ENCODE measurements around the gene PRICKLE1.

The PRICKLE1 gene

DNA sequence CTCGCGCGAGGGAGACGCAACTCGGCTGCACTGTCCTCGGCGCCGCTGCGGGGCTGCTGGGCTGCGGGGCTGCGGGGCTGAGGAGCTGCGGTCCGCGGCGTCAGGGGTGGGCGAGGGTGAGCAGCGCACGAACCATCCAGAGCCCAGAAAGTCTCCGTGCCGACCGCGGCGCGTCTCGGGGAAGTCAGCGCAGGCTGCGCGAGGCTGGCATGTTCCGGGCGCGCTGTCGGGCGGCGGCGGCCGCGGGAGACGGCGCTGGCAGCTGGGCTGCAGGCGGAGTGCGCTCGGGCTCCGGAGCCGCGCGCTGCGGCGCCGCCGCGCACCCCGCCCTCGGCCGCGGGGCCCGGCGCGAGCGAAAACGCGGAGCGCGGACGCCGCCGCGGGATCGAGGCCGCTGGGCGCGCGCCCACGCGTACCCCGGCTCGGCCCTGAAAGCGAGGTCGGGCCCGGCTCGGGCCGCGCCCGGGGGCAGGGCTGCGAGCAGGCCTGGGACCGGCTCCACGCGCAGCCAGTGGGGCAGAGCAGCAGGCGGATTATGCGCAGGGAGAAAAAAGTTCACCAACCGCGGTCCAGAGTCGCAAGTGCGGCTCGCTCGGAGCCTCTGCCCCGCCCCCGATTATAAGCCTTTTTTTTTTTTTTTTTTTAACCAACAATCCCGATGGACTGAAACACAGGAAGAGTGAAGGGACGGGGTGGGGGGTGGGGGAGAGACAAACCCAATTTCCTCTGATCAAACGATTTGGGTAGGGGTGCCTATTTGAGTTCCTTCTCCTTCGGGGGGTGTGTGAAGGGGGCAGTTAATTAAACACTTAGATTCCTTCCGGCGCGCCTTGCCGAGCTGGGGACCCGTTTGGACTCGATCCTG is at the start of gene PRICKLE1:
TSS of gene PRICKLE1 (minus strand) at position 282 of the 865 bp plus-strand sequence. CDS start 117,230 bp downstream, outside the sequence.
- DNase-seq (ENCODE audit: low spot score) = no peak

DNA sequence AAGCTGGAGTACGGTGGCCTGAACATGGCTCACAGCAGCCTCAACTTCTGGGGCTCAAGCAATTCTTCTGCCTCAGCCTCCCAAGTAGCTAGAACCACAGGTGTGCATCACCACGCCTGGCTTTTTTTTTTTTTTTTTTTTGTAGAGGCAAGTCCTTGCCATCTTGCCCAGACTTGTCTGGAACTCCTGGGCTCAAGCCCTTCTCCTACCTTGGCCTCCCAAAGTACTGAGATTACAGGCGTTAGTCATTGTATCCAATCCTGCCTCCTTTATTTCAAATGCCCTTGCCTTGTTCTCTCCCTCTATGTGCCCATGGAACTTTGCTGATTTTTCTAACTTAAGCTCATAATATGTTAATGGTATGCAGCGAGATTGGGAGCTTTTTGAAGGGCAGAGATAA is 49.2 kb upstream of the PRICKLE1 start:
- DNase-seq (ENCODE audit: low spot score) = no peak

DNA sequence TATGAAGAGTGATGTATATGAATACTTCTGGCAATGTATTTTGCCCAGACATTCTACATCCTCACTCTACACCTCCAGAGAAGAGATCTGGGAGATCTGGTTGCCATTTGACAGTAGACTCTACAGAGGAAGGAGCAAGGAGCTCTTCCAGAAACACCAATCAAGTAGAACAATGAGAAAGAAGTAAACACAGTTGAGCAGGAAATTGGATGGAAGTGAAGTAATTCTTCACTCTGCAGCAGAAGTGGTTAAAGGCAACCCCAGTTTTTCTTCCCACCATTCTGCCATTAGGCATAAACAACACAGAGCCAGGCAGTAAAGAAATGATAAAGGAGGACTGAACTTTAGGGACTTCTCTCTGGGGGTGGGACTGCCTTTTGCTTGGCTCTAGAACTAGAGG is 48.5 kb upstream of the PRICKLE1 start:
- DNase-seq (ENCODE audit: low spot score) = no peak

DNA sequence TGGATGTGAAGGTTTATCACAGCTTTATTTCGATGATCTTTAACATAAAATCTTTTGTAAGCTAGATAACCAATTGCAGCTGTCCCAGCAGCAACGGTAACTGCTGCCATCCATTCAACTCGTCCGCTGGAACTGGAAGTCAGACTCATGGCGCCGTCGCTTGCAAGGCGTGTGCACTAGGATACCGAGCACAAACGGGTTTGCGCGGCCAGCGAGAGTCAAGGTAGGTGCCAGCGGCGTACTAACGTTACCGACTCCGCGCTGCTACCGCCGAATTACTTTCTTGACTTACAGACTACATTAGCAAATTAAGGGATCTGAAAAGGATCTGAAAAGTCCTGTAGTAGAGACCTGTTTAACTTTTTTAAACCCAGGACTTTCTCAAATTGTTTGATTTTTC is 47.4 kb upstream of the PRICKLE1 start:
- DNase-seq (ENCODE audit: low spot score) = no peak

DNA sequence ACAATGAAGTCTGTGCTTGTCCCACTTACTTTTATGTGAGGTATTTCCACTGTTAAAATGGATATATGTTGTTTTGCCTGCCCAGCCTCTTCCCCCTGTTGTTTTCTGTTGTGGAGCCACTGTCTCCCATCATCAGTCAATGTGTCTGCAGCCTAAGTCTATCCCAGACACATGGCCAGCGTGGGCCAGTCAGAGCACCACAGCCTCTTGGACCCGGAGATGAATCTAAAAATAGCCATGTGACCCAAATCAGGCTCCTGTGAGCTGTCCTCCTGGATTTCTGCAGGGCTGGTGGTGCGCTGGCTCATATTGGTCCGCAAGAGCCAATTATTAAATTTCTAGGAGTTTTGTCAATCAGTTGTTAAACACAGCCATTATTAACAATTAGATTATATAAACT is 44.0 kb upstream of the PRICKLE1 start:
- DNase-seq (ENCODE audit: low spot score) = no peak

DNA sequence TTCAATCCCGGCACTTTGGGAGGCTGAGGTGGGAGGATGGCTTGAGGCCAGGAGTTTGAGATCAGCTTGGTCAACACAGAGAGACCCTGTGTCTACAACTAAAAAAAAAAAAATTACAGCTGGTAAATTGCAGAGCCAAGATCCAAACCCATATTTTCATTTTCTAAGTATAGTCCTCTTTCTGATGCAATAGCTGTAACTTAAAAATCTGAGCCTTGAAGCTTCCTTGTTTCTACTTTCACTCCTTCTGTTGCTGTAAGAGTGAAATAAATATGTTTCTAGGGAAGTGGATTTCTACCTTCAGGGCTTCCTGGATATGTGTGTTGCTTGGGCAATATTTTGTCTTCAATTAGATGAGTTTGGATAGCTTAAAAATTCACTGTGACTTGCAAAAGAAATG is 42.0 kb upstream of the PRICKLE1 start:
- DNase-seq (ENCODE audit: low spot score) = no peak

DNA sequence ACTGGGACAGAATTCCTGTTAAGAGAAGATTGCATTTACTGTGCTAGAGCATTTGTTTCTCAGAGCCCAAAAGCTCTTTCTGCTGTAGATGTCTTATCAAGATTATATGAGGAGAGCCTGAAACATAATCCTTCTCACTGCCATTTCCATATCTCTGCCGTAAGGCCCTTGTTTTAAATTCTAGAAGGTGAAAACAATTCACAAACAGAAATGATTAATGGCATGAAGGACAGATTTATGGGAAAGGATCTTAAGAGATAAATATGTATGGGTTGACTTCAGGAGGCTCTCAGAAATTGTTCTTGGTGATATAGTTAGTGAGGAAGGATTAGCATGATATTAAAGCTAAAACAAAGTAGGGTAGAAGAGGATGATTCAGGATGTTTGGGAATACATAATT is 40.8 kb upstream of the PRICKLE1 start:
- DNase-seq (ENCODE audit: low spot score) = no peak

DNA sequence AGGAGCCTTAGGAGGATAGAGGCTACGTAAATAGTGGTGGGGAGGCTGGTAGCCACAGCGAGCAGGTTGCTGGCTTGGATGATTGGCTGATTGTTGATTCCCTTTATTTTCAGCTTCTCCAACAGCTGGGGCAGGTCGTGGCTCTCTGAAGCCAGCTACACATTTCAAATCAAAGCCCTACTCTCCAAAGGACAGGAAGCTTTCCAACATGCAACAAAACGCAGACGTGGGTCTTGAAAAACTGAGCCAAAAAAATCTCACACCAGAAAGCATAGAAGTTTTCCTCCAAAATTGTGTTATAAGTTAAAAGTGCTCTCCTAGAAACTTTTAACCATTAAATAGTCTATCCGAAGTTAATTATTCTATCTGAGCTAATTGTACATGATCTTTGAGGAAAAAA is 37.6 kb upstream of the PRICKLE1 start:
- no peak for DNase-seq (ENCODE audit: low spot score)

DNA sequence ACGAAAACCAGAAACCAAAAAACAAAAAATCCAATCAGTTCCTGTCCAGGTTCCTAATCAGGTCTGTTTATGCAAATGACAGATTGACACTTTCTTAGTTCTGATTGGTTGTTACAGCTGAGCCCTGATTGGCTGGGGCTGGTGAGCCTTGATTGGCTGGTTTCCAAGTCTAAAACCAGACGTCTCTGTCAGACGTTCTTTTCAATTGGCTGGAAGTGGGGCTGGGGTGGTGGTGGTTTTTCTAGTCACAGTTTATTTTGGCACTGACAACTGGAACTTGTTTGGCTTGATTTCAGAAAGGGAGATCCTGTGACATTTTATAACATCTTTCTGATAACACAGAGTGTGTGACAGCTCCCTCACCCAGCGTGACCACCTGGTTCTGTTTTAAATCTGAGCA is 36.1 kb upstream of the PRICKLE1 start:
- no peak for DNase-seq (ENCODE audit: low spot score)

DNA sequence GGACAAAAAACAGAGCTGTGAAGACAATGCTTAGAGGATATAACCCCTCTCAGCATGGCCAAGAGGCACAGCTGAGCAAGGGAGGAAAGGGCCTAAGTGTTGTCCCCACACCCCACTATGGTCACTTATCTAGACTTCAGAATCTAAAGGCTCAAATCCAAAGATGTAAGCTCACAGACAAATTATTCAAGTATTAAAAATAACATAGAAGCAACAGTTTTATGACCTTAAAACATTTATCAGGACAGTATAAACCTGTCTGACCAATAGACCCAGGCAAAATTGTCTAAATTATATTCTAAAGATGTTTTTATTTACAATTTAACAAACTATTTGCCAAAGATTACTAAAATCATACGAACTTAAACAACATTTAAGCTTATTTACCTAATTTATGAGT is 28.1 kb upstream of the PRICKLE1 start:
- no peak for DNase-seq (ENCODE audit: low spot score)

DNA sequence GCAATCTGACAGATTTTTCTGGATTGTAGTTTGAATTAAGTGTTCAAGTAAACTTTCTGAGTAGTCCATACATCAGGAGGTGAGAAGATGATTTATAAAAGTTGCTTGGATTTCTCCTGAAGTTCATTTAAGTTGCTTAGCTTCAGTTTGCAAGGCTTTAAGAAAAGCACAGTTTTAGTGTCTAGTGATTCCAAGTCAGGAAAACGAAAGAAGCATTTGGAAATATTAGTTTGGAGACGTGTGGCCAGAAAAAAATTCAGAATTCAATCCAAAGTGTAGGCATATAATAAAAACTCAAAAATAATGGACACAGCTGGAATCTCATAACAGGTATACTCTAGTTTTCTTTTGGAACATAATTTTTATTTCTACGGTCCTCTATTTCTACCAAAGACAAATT is 25.5 kb upstream of the PRICKLE1 start:
- DNase-seq (ENCODE audit: low spot score) = no peak

DNA sequence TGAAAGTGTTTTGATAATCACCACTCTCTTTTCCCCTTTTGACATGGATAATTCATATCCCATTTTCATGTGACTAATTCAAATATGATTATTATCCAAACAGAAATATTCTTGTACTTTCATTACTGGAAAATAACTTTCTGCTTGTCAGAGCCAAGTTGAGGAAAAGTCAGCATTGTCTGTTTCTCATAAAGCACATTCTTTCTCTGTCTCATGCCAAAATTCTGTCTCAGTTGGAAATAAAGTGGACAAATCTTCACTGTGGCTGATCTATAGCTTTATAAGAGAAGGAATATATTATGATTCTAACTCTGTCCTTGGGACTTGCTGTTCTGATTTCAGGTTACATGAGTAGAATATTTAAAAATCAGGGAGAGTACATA is 22.7 kb upstream of the PRICKLE1 start:
- no peak for DNase-seq (ENCODE audit: low spot score)

DNA sequence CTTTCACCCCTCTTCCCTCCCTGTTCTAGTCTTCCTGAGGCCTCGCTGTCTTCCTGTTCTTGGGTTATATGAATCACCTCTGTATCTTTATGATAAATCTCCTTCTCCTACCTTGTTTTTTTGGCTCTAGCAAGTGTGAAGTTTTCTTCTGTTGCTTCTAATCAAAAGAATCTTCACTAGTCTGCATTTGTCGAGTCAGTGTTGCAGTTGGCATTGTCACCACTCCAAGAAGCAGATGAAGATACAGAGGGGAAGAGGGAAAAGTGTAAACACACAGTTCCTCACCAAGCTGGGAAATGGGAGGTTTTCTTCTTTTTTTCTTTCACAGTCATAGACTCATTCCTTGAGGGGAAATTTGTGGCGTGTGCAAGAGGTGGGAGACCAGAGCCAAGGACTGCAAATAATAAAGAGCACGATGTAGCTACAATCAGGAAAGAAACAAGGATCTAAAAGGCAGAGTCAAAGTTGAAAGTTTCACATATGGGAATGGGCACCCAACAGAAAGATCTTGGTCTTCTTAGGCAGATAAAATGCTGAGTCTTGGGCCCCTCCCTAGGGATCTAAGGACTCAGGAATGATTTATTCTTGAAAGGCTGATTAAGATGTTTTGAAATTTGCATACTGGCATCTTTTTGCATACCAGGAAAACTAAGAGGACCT is 22.2 kb upstream of the PRICKLE1 start:
- no peak for DNase-seq (ENCODE audit: low spot score)

DNA sequence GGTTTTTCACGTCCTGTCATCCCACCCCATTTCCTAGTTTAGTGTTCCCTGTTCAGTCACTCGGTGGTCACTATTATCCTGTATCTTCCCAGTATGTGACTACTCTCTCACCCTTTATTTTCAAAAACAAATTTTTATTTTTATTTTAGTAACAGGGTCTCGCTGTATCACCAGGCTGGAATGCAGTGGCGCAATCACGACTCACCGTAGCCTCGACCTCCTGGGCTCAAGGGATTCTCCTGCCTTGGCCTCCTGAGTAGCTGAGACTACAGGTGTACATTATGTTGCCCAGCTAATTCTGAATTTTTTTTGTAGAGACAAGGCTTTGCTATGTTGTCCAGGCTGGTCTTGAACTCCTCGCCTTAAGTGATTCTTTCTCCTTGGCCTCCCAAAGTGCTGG is 20.1 kb upstream of the PRICKLE1 start:
- no peak for DNase-seq (ENCODE audit: low spot score)

DNA sequence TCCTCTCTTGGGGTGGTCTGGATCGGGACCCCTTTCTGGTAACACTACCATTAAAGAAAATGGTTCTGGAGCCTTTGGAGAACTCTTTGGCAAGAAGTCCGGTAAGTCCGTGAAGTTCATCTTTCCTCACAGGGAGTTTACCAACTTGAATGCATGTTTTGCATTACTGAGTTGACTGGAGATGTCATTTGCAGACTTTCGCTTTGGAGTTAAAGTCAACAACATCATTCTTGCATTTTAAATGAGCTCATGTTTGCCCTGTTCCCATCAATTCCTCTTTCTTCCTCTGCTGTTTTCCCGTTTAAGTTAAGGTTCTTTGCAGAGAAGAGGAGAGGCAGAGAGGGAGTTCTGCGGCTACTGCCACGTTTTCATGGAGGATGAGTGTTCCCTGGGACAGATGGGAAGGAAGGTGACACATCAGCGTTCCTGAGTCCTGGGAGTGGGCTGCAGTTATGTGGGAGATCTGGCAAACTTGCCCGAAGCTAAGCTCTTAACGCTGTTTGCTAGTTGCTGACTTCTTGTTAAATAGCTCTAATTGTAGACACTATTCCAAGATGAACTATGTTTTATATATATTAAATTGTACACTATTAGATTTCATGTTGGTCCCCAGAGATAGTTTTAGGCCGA is 18.8 kb upstream of the PRICKLE1 start:
- DNase-seq (ENCODE audit: low spot score) = no peak

DNA sequence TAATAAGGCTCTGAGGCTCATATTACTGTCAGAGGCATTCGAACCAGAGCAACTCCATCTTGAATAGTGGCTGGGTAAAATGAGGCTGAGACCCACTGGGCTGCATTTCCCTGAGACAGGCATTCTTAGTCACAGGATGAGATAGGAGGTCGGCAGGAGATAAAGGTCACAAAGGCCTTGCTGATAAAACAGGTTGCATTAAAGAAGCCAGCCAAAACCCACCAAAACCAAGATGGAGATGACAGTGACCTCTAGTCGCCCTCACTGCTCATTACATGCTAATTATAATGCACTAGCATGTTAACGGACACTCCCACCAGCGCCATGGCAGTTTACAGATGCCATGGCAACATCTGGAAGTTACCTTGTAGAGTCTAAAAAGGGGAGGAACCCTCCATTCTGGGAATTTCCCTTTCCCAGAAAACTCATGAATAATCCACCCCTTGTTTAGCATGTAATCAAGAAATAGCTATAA is 18.1 kb upstream of the PRICKLE1 start:
- DNase-seq (ENCODE audit: low spot score) = no peak

DNA sequence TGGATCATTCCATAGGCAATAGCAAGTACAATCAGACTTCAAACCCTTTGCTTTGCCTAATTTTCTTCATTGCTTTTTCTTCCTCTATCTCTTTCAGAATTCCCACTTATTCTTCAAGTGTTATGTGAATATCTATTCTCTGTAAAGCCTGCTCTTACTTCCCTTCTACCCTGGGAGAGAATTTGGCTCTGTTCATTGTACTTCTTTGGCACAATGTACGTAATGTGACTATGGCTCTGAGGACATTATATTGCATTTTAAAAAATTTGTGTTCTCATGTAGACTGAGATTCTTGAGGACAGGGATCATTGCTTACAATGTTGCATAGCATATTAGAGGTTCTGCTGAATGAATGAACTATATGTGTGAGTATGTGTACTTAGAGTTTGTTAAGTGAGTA is 16.9 kb upstream of the PRICKLE1 start:
- DNase-seq (ENCODE audit: low spot score) = no peak

DNA sequence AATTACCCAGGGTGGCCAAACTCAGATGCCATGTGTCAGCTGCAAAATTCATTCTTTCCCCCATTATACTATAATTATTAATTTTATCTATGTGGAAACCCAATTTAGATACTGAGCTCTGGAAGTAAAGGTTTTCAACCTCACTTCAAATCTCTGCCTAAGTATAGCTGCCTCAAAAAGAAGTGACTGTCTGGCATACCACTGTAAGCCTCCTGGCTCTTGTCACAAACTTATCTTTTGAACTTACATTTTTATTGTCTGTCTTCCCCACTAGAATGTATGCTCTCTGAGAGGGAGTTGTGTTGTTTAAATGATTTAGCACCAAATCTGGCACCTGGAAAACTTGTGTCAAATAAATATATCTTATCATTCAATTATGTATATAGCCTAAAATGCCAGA is 16.1 kb upstream of the PRICKLE1 start:
- no peak for DNase-seq (ENCODE audit: low spot score)

DNA sequence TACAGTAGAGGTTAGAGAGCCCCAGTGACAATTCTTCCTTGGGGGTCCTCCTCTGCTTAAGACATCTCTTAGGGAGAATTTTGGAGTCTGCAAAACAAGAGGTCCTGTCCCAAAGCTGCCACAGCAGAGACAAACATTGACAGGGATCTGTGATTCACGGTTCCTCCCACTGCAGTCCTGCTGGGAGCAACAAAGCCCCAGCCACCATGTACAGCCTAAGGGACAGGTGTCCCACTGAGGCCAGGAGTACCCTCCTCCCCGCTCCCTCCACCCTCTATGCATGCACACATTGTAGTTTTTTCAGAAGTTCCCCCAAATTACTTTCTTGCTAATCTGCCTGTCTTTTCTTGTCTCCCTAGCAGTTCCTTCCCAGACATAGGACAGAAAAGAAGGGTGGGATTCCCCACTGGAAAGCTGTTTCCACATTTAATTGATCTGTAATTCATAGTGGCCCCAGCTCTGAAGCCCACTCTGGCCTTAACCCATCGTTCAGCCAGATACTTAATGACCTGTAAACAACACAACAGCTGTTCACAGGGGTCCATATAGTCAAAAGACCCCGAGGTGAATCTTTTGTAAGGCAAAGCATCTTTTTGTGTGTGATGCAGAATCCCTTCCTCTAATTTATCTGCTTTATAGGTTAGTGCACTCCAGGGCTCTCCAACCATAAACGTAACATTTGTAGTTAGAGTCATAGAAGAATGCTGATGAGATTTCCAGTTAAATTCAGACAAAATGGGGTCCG is 13.9 kb upstream of the PRICKLE1 start:
- DNase-seq (ENCODE audit: low spot score) = no peak

DNA sequence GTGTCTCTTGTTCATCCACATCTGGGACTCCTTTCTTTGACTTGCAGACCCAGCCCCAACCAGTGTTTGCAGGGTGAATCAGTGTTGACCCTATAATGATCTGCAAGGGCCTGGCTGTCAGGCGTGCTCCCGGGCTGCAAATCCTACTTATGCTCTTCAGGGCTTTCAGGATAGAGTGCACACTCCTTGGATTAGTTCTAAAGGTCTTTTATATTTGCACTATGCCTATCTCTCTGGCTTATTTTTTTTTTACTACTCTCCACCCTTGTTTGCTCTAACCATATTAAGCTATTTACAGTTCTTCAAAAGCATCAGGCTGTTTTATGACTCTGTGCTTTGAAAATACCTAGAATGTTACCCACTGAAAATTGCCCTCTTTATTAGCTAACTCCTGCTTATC is 4.3 kb upstream of the PRICKLE1 start:
- DNase-seq (ENCODE audit: low spot score) = no peak

DNA sequence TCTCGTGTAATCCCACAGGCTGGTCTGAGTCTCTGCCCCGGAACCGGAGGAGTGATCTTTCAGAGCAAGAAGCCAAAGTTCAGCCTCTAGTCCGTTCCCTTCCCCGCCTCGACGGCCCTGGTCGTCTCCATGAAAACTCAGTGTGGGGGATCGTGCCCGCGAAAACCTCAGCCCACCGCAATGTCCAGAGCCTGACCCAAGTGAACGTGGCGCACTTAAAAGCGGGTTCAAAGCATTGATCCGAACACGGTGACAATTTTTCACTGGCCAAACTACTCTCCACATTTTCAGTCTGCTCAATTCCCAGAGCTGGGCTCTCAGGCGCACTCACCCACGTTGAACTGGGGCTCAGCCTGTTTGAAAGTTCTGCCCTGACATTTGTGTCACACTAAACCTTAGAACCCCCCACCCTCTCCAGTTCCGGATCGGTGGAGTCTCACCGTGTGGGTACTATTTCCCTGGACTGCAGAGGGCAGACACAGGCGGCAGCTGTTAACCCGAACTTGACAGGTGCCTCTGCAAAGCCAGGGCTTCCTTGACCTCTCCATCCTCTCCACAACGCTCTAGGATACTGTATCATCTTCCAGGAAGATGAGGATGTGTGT is 886 bp upstream of the PRICKLE1 start:
- DNase-seq (ENCODE audit: low spot score) = no peak
